K562 (cell line): Measurements from ENCODE around the gene B9D2. TPM values are rescaled to one million over a fixed set of nuclear protein-coding genes. Genes with fewer than 3 reads are reported as not detected.

Experiments
- ATF7 ChIP-seq: fragments of 450-650 bp; IDR thresholded peaks from 2 replicates; pipeline ENCODE4 v1.7.1; 2014; ENCODE audit warnings: mild to moderate bottlenecking, moderate library complexity
- CCAR2 ChIP-seq: fragments of 200-400 bp; formaldehyde crosslinking; IDR thresholded peaks from 2 replicates; pipeline ENCODE4 v1.6.1; 2017; ENCODE audit warnings: mild to moderate bottlenecking, low read depth, low read length
- ELF1 ChIP-seq: fragments of 200-800 bp; sonication (Bioruptor generic); IDR thresholded peaks from 2 replicates; pipeline ENCODE4 v1.6.1; 2016; ENCODE audit warnings: missing genetic modification characterization, missing compliant biosample characterization
- ELF2 ChIP-seq: fragments of 250-450 bp; sonication (Bioruptor Pico); IDR thresholded peaks from 2 replicates; pipeline ENCODE4 v1.5.0; 2021; ENCODE audit warnings: mild to moderate bottlenecking
- ETV5 ChIP-seq: sonication (generic); formaldehyde crosslinking; IDR thresholded peaks from 2 replicates; pipeline ENCODE4 v1.4.0; 2020; ENCODE audit warnings: low read depth, mild to moderate bottlenecking, missing genetic modification reagents
- FOXA1 ChIP-seq: fragments of 450-650 bp; IDR thresholded peaks from 2 replicates; pipeline ENCODE4 v1.6.1; 2016; ENCODE audit warnings: mild to moderate bottlenecking, borderline replicate concordance
- HNRNPLL ChIP-seq: fragments of 200-400 bp; formaldehyde crosslinking; IDR thresholded peaks from 2 replicates; pipeline ENCODE4 v1.6.1; 2017; ENCODE audit warnings: low read length, low read depth, mild to moderate bottlenecking; ENCODE audit not compliant: poor library complexity, severe bottlenecking
- KDM5B ChIP-seq: fragments of 200-600 bp; sonication (generic); IDR thresholded peaks from 2 replicates; pipeline ENCODE4 v1.6.1; 2012; ENCODE audit warnings: low read depth, mild to moderate bottlenecking, moderate library complexity, low read length, control low read depth, inconsistent platforms; ENCODE audit not compliant: insufficient replicate concordance
- MECOM ChIP-seq: fragments of 250-450 bp; sonication (Bioruptor Pico); IDR thresholded peaks from 2 replicates; pipeline ENCODE4 v1.8.0; 2022; ENCODE audit warnings: inconsistent platforms
- NFATC3 ChIP-seq: fragments of 450-650 bp; IDR thresholded peaks from 2 replicates; pipeline ENCODE4 v1.6.1; 2017; ENCODE audit warnings: mild to moderate bottlenecking
- NR4A1 ChIP-seq, 2 experiments: fragments of 250-450 bp in 1 of 2; fragments of 450-650 bp in 1 of 2; sonication (Bioruptor Pico) in 1 of 2; IDR thresholded peaks; 2 replicates each; pipeline versions ENCODE4 v1.4.0 to v1.6.1; 2016 to 2020; ENCODE audit warnings: mild to moderate bottlenecking in 2 of 2, missing compliant biosample characterization in 1 of 2, missing genetic modification characterization in 1 of 2, moderate library complexity in 1 of 2
- TCF7 ChIP-seq: sonication (generic); IDR thresholded peaks from 2 replicates; pipeline ENCODE4 v1.6.1; 2016; ENCODE audit warnings: antibody characterized with exemption, borderline replicate concordance
- THRAP3 ChIP-seq: fragments of 450-650 bp; IDR thresholded peaks from 2 replicates; pipeline ENCODE4 v1.6.1; 2016; ENCODE audit warnings: mild to moderate bottlenecking, inconsistent platforms, borderline replicate concordance
- ZNF197 ChIP-seq: fragments of 200-800 bp; sonication (Bioruptor generic); IDR thresholded peaks from 2 replicates; pipeline ENCODE4 v1.6.1; 2016; ENCODE audit warnings: low read depth, missing genetic modification characterization, missing compliant biosample characterization
- ZNF717 ChIP-seq: fragments of 250-450 bp; sonication (Bioruptor Pico); IDR thresholded peaks from 2 replicates; pipeline ENCODE4 v1.5.0; 2021
- polyA plus RNA-seq, 8 experiments: library from polyadenylated mRNA; depleted of rRNA in 4 of 8; stranded (reverse) in 5 of 8; unstranded in 3 of 8; fragments of >200 nt; fragmentation: Nextera tagmentation in 2 of 8; fragmentation: Illumina TruSeq in 1 of 8; extraction: Ambion mirVana in 2 of 8; extraction: Trizol in 1 of 8; gene quantifications; 2 replicates each; pipeline versions ENCODE4 v1.2.1 to v1.2.3, GENCODE V29; 2011 to 2014; ENCODE audit warnings: inconsistent platforms in 1 of 8, missing spikeins in 1 of 8
- total RNA-seq, 7 experiments: library from RNA; depleted of rRNA in 6 of 7; stranded (reverse); fragments of >200 nt in 6 of 7; fragmentation: Illumina TruSeq in 2 of 7; extraction: Trizol in 2 of 7; gene quantifications; 2 replicates each; pipeline versions ENCODE4 v1.2.1 to v1.2.3, GENCODE V29; 2011 to 2021; ENCODE audit warnings: low replicate concordance in 1 of 7
- TF ChIP-seq, protein P1 (sequence below): fragments of 450-650 bp; IDR thresholded peaks from 2 replicates; pipeline ENCODE4 v1.6.1; 2016; ENCODE audit warnings: mild to moderate bottlenecking
- TF ChIP-seq, protein P2 (sequence below): sonication (generic); formaldehyde crosslinking; IDR thresholded peaks from 2 replicates; pipeline ENCODE4 v1.8.1; 2023; ENCODE audit warnings: mild to moderate bottlenecking, missing genetic modification reagents
- TF ChIP-seq, protein P3 (sequence below), 2 experiments: IDR thresholded peaks in 1 of 2; conservative IDR thresholded peaks in 1 of 2; 2 replicates each; pipeline ENCODE4 v1.6.1; 2016; ENCODE audit warnings: low read depth in 2 of 2, mild to moderate bottlenecking in 1 of 2, missing compliant biosample characterization in 1 of 2, missing genetic modification characterization in 1 of 2, moderate library complexity in 1 of 2
- TF ChIP-seq, protein P4 (sequence below): sonication (generic); formaldehyde crosslinking; IDR thresholded peaks from 2 replicates; pipeline ENCODE4 v1.9.0; 2022; ENCODE audit warnings: mild to moderate bottlenecking, missing genetic modification reagents

The B9D2 gene
- total and polyA plus RNA-seq, 9 of the 15 experiments (the other 6 are each of a cell fraction or from before 2014, with no cell fraction given), result 0.83 to 6.9 (median 2.8) TPM

DNA sequence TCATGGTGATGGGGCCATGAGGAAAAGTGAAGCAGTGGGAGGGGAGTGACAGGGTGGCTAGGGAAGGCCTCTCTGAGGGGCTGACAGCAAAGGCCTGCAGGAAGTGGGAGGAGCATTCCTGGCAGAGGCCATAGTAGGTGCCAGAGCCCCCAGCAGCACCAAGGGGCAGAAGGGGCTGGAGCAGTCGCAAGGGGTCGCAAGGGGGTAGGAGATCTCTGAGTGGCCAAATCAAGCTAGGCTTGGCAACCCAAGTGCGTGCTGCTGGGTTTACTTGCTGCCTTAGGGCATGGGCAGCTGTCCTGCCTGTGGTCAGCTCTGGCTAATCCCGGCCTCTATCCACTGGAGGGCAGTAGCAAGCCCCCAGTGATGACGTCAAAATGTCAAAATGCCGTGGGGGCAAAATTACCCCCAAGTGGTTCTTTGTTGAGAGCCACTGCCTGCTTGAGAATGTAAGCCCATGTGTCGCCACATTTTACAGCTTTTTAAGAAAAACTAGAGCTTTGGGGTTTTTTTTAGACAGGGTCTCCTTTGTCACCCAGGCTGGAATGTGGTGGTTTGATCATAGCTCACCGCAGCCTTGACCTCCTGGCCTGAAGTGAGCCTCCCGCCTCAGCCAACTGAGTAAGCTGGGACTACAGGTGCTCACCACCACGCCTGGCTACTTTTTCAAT is 42.2 kb downstream of the B9D2 start (continued):
- TF ChIP-seq, protein P1, sequence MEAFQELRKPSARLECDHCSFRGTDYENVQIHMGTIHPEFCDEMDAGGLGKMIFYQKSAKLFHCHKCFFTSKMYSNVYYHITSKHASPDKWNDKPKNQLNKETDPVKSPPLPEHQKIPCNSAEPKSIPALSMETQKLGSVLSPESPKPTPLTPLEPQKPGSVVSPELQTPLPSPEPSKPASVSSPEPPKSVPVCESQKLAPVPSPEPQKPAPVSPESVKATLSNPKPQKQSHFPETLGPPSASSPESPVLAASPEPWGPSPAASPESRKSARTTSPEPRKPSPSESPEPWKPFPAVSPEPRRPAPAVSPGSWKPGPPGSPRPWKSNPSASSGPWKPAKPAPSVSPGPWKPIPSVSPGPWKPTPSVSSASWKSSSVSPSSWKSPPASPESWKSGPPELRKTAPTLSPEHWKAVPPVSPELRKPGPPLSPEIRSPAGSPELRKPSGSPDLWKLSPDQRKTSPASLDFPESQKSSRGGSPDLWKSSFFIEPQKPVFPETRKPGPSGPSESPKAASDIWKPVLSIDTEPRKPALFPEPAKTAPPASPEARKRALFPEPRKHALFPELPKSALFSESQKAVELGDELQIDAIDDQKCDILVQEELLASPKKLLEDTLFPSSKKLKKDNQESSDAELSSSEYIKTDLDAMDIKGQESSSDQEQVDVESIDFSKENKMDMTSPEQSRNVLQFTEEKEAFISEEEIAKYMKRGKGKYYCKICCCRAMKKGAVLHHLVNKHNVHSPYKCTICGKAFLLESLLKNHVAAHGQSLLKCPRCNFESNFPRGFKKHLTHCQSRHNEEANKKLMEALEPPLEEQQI, result no peak
- TF ChIP-seq HNRNPLL, result no peak
- no peak for TF ChIP-seq MECOM (CRISPR knock-in tag)
- no peak for TF ChIP-seq ELF2 (CRISPR knock-in tag)
- TF ChIP-seq, protein P2, sequence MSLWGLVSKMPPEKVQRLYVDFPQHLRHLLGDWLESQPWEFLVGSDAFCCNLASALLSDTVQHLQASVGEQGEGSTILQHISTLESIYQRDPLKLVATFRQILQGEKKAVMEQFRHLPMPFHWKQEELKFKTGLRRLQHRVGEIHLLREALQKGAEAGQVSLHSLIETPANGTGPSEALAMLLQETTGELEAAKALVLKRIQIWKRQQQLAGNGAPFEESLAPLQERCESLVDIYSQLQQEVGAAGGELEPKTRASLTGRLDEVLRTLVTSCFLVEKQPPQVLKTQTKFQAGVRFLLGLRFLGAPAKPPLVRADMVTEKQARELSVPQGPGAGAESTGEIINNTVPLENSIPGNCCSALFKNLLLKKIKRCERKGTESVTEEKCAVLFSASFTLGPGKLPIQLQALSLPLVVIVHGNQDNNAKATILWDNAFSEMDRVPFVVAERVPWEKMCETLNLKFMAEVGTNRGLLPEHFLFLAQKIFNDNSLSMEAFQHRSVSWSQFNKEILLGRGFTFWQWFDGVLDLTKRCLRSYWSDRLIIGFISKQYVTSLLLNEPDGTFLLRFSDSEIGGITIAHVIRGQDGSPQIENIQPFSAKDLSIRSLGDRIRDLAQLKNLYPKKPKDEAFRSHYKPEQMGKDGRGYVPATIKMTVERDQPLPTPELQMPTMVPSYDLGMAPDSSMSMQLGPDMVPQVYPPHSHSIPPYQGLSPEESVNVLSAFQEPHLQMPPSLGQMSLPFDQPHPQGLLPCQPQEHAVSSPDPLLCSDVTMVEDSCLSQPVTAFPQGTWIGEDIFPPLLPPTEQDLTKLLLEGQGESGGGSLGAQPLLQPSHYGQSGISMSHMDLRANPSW, result no peak
- TF ChIP-seq NFATC3, result no peak
- TF ChIP-seq CCAR2, result no peak
- no peak for TF ChIP-seq ELF1 (tag)
- no peak for TF ChIP-seq NR4A1 (CRISPR knock-in tag; IDR thresholded peaks at IDR 0.05)
- TF ChIP-seq NR4A1 (tag; IDR thresholded peaks at IDR 0.05), result no peak
- TF ChIP-seq ZNF197 (CRISPR knock-in tag), result no peak
- TF ChIP-seq FOXA1, result no peak
- TF ChIP-seq TCF7, result no peak
- TF ChIP-seq ZNF717 (CRISPR knock-in tag), result no peak
- no peak for TF ChIP-seq KDM5B
- TF ChIP-seq, protein P3, sequence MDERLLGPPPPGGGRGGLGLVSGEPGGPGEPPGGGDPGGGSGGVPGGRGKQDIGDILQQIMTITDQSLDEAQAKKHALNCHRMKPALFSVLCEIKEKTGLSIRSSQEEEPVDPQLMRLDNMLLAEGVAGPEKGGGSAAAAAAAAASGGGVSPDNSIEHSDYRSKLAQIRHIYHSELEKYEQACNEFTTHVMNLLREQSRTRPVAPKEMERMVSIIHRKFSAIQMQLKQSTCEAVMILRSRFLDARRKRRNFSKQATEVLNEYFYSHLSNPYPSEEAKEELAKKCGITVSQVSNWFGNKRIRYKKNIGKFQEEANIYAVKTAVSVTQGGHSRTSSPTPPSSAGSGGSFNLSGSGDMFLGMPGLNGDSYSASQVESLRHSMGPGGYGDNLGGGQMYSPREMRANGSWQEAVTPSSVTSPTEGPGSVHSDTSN (CRISPR knock-in tag; IDR thresholded peaks at IDR 0.05; ENCODE audit: low read depth), result no peak
- TF ChIP-seq, protein P3 (tag; conservative IDR thresholded peaks at IDR 0.05; ENCODE audit: low read depth), result no peak
- TF ChIP-seq, protein P4, sequence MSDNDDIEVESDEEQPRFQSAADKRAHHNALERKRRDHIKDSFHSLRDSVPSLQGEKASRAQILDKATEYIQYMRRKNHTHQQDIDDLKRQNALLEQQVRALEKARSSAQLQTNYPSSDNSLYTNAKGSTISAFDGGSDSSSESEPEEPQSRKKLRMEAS, result no peak
- TF ChIP-seq THRAP3, result no peak
- TF ChIP-seq ATF7, result peak; percentile 91
- TF ChIP-seq ETV5 (CRISPR knock-in tag), result 0 out of 2 replicates have a peak, but pooled peaks have one; percentile 32
